IPS-NIHi7 (cell line): ENCODE measurements around the gene IGFBP3.
A peak's percentile ranks its signal among the peaks of the same experiment; 100 is the strongest.

Source experiments
- DNase-seq: peaks from one replicate; pipeline ENCODE4 v3.0.0; 2012; ENCODE audit warnings: mixed read lengths; ENCODE audit errors: extremely low spot score

IGFBP3 gene

GRCh38 chr7:45891462-45892402 is 29.3 kb downstream of the IGFBP3 start:
- no peak for DNase-seq

GRCh38 chr7:45890902-45891461 is 30.1 kb downstream of the IGFBP3 start:
- DNase-seq: no peak

GRCh38 chr7:45890125-45890901 is 30.8 kb downstream of the IGFBP3 start:
- DNase-seq: no peak

GRCh38 chr7:45889367-45890067 is 31.6 kb downstream of the IGFBP3 start:
- DNase-seq: no peak

GRCh38 chr7:45888993-45889366 is 32.1 kb downstream of the IGFBP3 start:
- peak; percentile 67 for DNase-seq

GRCh38 chr7:45888185-45888992 is 32.7 kb downstream of the IGFBP3 start, which contains the start of gene IGFBP1:
TSS of gene IGFBP1 (plus strand) at chr7:45888488. CDS start at chr7:45888653, 165 bp downstream.
- no peak for DNase-seq

GRCh38 chr7:45886931-45887667 is 34.0 kb downstream of the IGFBP3 start:
- no peak for DNase-seq

- DNase-seq: no peak
Observed at GRCh38 chr7:45885264-45885882, 35.7 kb downstream of the IGFBP3 start.

GRCh38 chr7:45884136-45884535 is 36.9 kb downstream of the IGFBP3 start:
- no peak for DNase-seq

GRCh38 chr7:45882465-45882810 is 38.6 kb downstream of the IGFBP3 start:
- DNase-seq: no peak

GRCh38 chr7:45881759-45882464 is 39.2 kb downstream of the IGFBP3 start:
- no peak for DNase-seq

- no peak for DNase-seq
Observed at GRCh38 chr7:45881280-45881758, 39.8 kb downstream of the IGFBP3 start.

- no peak for DNase-seq
Observed at GRCh38 chr7:45880433-45880860, 40.6 kb downstream of the IGFBP3 start.

GRCh38 chr7:45878457-45879144 is 42.5 kb downstream of the IGFBP3 start:
- no peak for DNase-seq

- DNase-seq: no peak
Observed at GRCh38 chr7:45876519-45876918, 44.6 kb downstream of the IGFBP3 start.

- DNase-seq: no peak
Observed at GRCh38 chr7:45874408-45875131, 46.5 kb downstream of the IGFBP3 start.

- no peak for DNase-seq
Observed at GRCh38 chr7:45873355-45873754, 47.7 kb downstream of the IGFBP3 start.

GRCh38 chr7:45873035-45873354 is 48.1 kb downstream of the IGFBP3 start, which contains the start of gene CCDC201:
TSS of gene CCDC201 (minus strand) at chr7:45873082. CDS start at chr7:45873007, 75 bp downstream.
- DNase-seq: no peak
